ENCODE results near the gene SLC25A12. TPM values are rescaled to one million over a fixed set of nuclear protein-coding genes. Genes with fewer than 3 reads are reported as not detected.

SLC25A12 gene
- polyA plus RNA-seq, 3 donors = 6.5 to 8.8 (median 7.0) TPM

- no peak for DNase-seq
- TF ChIP-seq CTCF (IDR thresholded peaks at IDR 0.05) = no peak
- Histone ChIP-seq H3K9me3 (replicated peaks in 1 of 2; ENCODE audit: control insufficient read depth in 1 of 2, insufficient read depth in 1 of 2, low read length in 2 of 2) (no peaks in the 10 kb centered on the region), H3K9ac (ENCODE audit: insufficient read depth, low read length, poor library complexity, severe bottlenecking) (no peak overlapping the region), H3K79me2 (ENCODE audit: insufficient read depth, low read length) (no peaks in the 10 kb centered on the region), H3K36me3 (replicated peaks in 1 of 2; ENCODE audit: control insufficient read depth in 1 of 2, insufficient read depth in 2 of 2, low read length in 2 of 2) (peaks cover 0 to 21% of the 10 kb centered on the region in 2 donors), H4K20me1 (ENCODE audit: insufficient read depth, low read length) (no peaks in the 10 kb centered on the region), H3K4me3 (replicated peaks in 1 of 3; ENCODE audit: low read depth in 2 of 3, low read length in 3 of 3) (no peak overlapping the region), H3K4me2 (replicated peaks; ENCODE audit: extremely low read depth, low read length, poor library complexity, severe bottlenecking) (no peak overlapping the region), H3K4me1 (ENCODE audit: control insufficient read depth in 1 of 2, insufficient read depth in 2 of 2, low read length in 2 of 2) (peaks cover 14 to 24% of the 10 kb centered on the region in 2 donors), H3K27me3 (ENCODE audit: control insufficient read depth in 2 of 2, insufficient read depth in 2 of 2, low read length in 2 of 2) (no peaks in the 10 kb centered on the region), H3K27ac (ENCODE audit: low read depth in 1 of 2, low read length in 2 of 2) (no peak overlapping the region), H2AFZ (ENCODE audit: insufficient read depth, low read depth, low read length, poor library complexity, severe bottlenecking) (no peak overlapping the region)
- Mint-ChIP-seq H3K27ac (no peak overlapping the region), H3K4me3 (no peak overlapping the region), H3K36me3 (peaks cover 13 to 16% of the 10 kb centered on the region in 2 donors), H3K27me3 (ENCODE audit: low read depth in 3 of 3) (no peaks in the 10 kb centered on the region), H3K9me3 (no peaks in the 10 kb centered on the region), H3K4me1 (peaks cover 17% of the 10 kb centered on the region)
- intact Hi-C loops (cut with micrococcal nuclease) = no loop called here
- no CpG with 5 or more reads among the region's 1 CpG for WGBS (ENCODE audit: insufficient coverage)
Observed at GRCh38 chr2:171819453-171819852, 74.6 kb downstream of the SLC25A12 start.

GRCh38 chr2:171814883-171815282 is 79.2 kb downstream of the SLC25A12 start:
- WGBS (ENCODE audit: insufficient coverage) = 94% methylated on average over 2 of the region's 5 CpGs
- Mint-ChIP-seq H3K4me3 (no peak overlapping the region), H3K27ac (no peak overlapping the region), H3K9me3 (no peaks in the 10 kb centered on the region), H3K4me1 (no peaks in the 10 kb centered on the region), H3K27me3 (ENCODE audit: low read depth in 3 of 3) (no peaks in the 10 kb centered on the region), H3K36me3 (peaks cover 32 to 41% of the 10 kb centered on the region in 2 donors)
- Histone ChIP-seq H3K4me3 (replicated peaks in 1 of 3; ENCODE audit: low read depth in 2 of 3, low read length in 3 of 3) (no peak overlapping the region), H3K27ac (ENCODE audit: low read depth in 1 of 2, low read length in 2 of 2) (no peak overlapping the region), H3K4me2 (replicated peaks; ENCODE audit: extremely low read depth, low read length, poor library complexity, severe bottlenecking) (no peak overlapping the region), H2AFZ (ENCODE audit: insufficient read depth, low read depth, low read length, poor library complexity, severe bottlenecking) (no peak overlapping the region), H3K9ac (ENCODE audit: insufficient read depth, low read length, poor library complexity, severe bottlenecking) (no peak overlapping the region), H3K36me3 (replicated peaks in 1 of 2; ENCODE audit: control insufficient read depth in 1 of 2, insufficient read depth in 2 of 2, low read length in 2 of 2) (peaks cover 0 to 51% of the 10 kb centered on the region in 2 donors), H3K27me3 (ENCODE audit: control insufficient read depth in 2 of 2, insufficient read depth in 2 of 2, low read length in 2 of 2) (no peaks in the 10 kb centered on the region), H3K79me2 (ENCODE audit: insufficient read depth, low read length) (no peaks in the 10 kb centered on the region), H3K9me3 (replicated peaks in 1 of 2; ENCODE audit: control insufficient read depth in 1 of 2, insufficient read depth in 1 of 2, low read length in 2 of 2) (no peaks in the 10 kb centered on the region), H3K4me1 (ENCODE audit: control insufficient read depth in 1 of 2, insufficient read depth in 2 of 2, low read length in 2 of 2) (no peaks in the 10 kb centered on the region), H4K20me1 (ENCODE audit: insufficient read depth, low read length) (no peaks in the 10 kb centered on the region)
- no peak for DNase-seq
- intact Hi-C loops (cut with micrococcal nuclease) = no loop called here
- TF ChIP-seq CTCF (IDR thresholded peaks at IDR 0.05) = no peak

All from CD14-positive monocyte (primary cell).